Tongue (tissue), 2 donors: Measurements from ENCODE around the gene KRTAP4-7. TPM values are rescaled to one million over a fixed set of nuclear protein-coding genes. Genes with fewer than 3 reads are reported as not detected.
"Not testable (repeated sequence)": the region's sequence is repeated elsewhere in the genome, so short reads cannot be mapped to it uniquely, and the experiment has no call there.

ENCODE experiments used
- DNase-seq: peaks from one replicate; pipeline ENCODE4 v3.0.0-alpha.2; 2015
- total RNA-seq: library from RNA; depleted of rRNA; stranded (reverse); fragments of >200 nt; gene quantifications from one replicate; pipeline ENCODE4 v1.2.3, GENCODE V29; 2014

Gene KRTAP4-7
- total RNA-seq, 1 donor from 2014 or later: not detected

- DNase-seq: not testable (repeated sequence)
These were observed 18.8 kb upstream of the KRTAP4-7 start for GRCh38 chr17:41065016-41065689.

GRCh38 chr17:41065829-41066624, 17.9 kb upstream of the KRTAP4-7 start, which contains the start of gene KRTAP2-4:
Gene KRTAP2-4 (minus strand): TSS chr17:41065879. CDS start chr17:41065845, 34 bp downstream.
- DNase-seq: no peak

- no peak for DNase-seq
These were observed 16.7 kb upstream of the KRTAP4-7 start for GRCh38 chr17:41067281-41067680.

GRCh38 chr17:41069031-41069430, 14.9 kb upstream of the KRTAP4-7 start:
- no peak for DNase-seq

GRCh38 chr17:41071606-41072360, 12.2 kb upstream of the KRTAP4-7 start:
- DNase-seq: peak; percentile 66

GRCh38 chr17:41073676-41074075, 10.3 kb upstream of the KRTAP4-7 start:
- DNase-seq: no peak

GRCh38 chr17:41076788-41077187, 7.2 kb upstream of the KRTAP4-7 start:
- no peak for DNase-seq

- no peak for DNase-seq
These were observed 1.3 kb upstream of the KRTAP4-7 start for GRCh38 chr17:41082626-41083025.

GRCh38 chr17:41083427-41083826, 523 bp upstream of the KRTAP4-7 start:
- not testable (repeated sequence) for DNase-seq

- DNase-seq: not testable (repeated sequence)
These were observed 4.9 kb downstream of the KRTAP4-7 start for GRCh38 chr17:41088760-41089352.

- no peak for DNase-seq
These were observed 12.1 kb downstream of the KRTAP4-7 start for GRCh38 chr17:41096055-41096454.

- no peak for DNase-seq
These were observed 14.1 kb downstream of the KRTAP4-7 start, which contains the start of gene KRTAP4-8 for GRCh38 chr17:41098042-41098441. Gene KRTAP4-8 (minus strand): TSS chr17:41098142. CDS start chr17:41098084, 58 bp downstream.

GRCh38 chr17:41098481-41098880, 14.5 kb downstream of the KRTAP4-7 start:
- DNase-seq: no peak

GRCh38 chr17:41099682-41100480, 15.9 kb downstream of the KRTAP4-7 start:
- DNase-seq: peak; percentile 41

- no peak for DNase-seq
These were observed 17.8 kb downstream of the KRTAP4-7 start, which contains the start of gene KRTAP4-16 for GRCh38 chr17:41101586-41102259. Gene KRTAP4-16 (minus strand): TSS chr17:41102209. CDS start chr17:41102209, 0 bp downstream.

- no peak for DNase-seq
These were observed 19.9 kb downstream of the KRTAP4-7 start for GRCh38 chr17:41103896-41104295.

GRCh38 chr17:41104386-41105038, 20.6 kb downstream of the KRTAP4-7 start:
- DNase-seq: not testable (repeated sequence)

GRCh38 chr17:41105347-41105746, 21.4 kb downstream of the KRTAP4-7 start, which contains the start of gene KRTAP4-9:
Gene KRTAP4-9 (plus strand): TSS chr17:41105389. CDS start chr17:41105389, 0 bp downstream.
- DNase-seq: not testable (repeated sequence)

GRCh38 chr17:41107941-41108450, 24.0 kb downstream of the KRTAP4-7 start:
- DNase-seq: no peak
